IMR-90 (cell line): ENCODE data around the gene GYG2. TPM values are rescaled to one million over a fixed set of nuclear protein-coding genes. Genes with fewer than 3 reads are reported as not detected.

Source experiments
- ATAC-seq: fragments of 200-7000 bp; cut with Tn5 transposase; 2 replicates; pipeline ENCODE4 v1.9.1; 2020; ENCODE audit warnings: low read depth, mild to moderate bottlenecking, moderate library complexity
- BruUV-seq: library from RNA; stranded (reverse); fragments of 400-500 nt; replicated peaks from 2 replicates; lab custom pipeline; 2021; lab: Mats Ljungman, UMichigan
- CTCF ChIA-PET: fragments of 300-600 bp; formaldehyde crosslinking; extraction: SDS; loops from one replicate; lab custom pipeline; 2021; ENCODE audit warnings: antibody characterized with exemption; lab: Yijun Ruan, JAX
- POLR2A ChIA-PET: fragments of 300-600 bp; sonication (Branson Sonifier 250); formaldehyde crosslinking; loops from one replicate; lab custom pipeline; 2022; ENCODE audit warnings: antibody characterized with exemption; ENCODE audit not compliant: unreplicated experiment; lab: Charles Lee
- DNase-seq: peaks from one replicate; pipeline ENCODE4 v3.0.0; 2013
- H2AFZ ChIP-seq: replicated peaks from 2 replicates; pipeline ENCODE3; 2013; ENCODE audit warnings: low read length, mild to moderate bottlenecking; ENCODE audit not compliant: poor library complexity
- H2AK5ac ChIP-seq: 2 replicates; pipeline ENCODE4 v1.6.1; 2013; ENCODE audit warnings: low read depth, low read length, inconsistent platforms
- H2AK9ac ChIP-seq: replicated peaks from 2 replicates; pipeline ENCODE3; 2013; ENCODE audit warnings: mild to moderate bottlenecking, low read depth, low read length, moderate library complexity; ENCODE audit not compliant: poor library complexity
- H2BK120ac ChIP-seq: 2 replicates; pipeline ENCODE4 v1.6.1; 2013; ENCODE audit warnings: low read depth, low read length, inconsistent platforms
- H2BK15ac ChIP-seq: 3 replicates; pipeline ENCODE4 v1.6.1; 2013; ENCODE audit warnings: low read depth, low read length, inconsistent platforms
- H2BK20ac ChIP-seq: 2 replicates; pipeline ENCODE4 v1.6.1; 2013; ENCODE audit warnings: low read depth, mild to moderate bottlenecking, inconsistent platforms, low read length, moderate library complexity
- H2BK5ac ChIP-seq: 2 replicates; pipeline ENCODE4 v1.6.1; 2013; ENCODE audit warnings: mild to moderate bottlenecking, low read depth, low read length, inconsistent platforms; ENCODE audit not compliant: poor library complexity, severe bottlenecking
- H3K14ac ChIP-seq: replicated peaks from 2 replicates; pipeline ENCODE4 v1.6.1; 2013; ENCODE audit warnings: low read depth, low read length, inconsistent platforms
- H3K18ac ChIP-seq: 2 replicates; pipeline ENCODE4 v1.6.1; 2013; ENCODE audit warnings: low read depth, low read length, control low read depth
- H3K23ac ChIP-seq: 2 replicates; pipeline ENCODE4 v1.6.1; 2013; ENCODE audit warnings: low read depth, low read length, inconsistent platforms
- H3K27ac ChIP-seq: 2 replicates; pipeline ENCODE4 v1.5.1; 2013; ENCODE audit warnings: mild to moderate bottlenecking, control low read depth, low read length; ENCODE audit not compliant: insufficient read depth
- H3K27me3 ChIP-seq: 2 replicates; pipeline ENCODE4 v1.6.1; 2013; ENCODE audit warnings: low read length; ENCODE audit not compliant: control insufficient read depth, insufficient read depth
- H3K36me3 ChIP-seq: 2 replicates; pipeline ENCODE4 v1.6.1; 2013; ENCODE audit warnings: low read length, mixed read lengths; ENCODE audit not compliant: control insufficient read depth, insufficient read depth
- H3K4ac ChIP-seq: 2 replicates; pipeline ENCODE4 v1.6.1; 2013; ENCODE audit warnings: low read depth, low read length, inconsistent platforms
- H3K4me1 ChIP-seq: 2 replicates; pipeline ENCODE4 v1.6.1; 2013; ENCODE audit warnings: low read length, mixed read lengths; ENCODE audit not compliant: control insufficient read depth, insufficient read depth
- H3K4me2 ChIP-seq: 2 replicates; pipeline ENCODE4 v1.6.1; 2013; ENCODE audit warnings: low read depth, mild to moderate bottlenecking, control low read depth, low read length, moderate library complexity
- H3K4me3 ChIP-seq: 2 replicates; pipeline ENCODE4 v1.5.1; 2013; ENCODE audit warnings: low read depth, mild to moderate bottlenecking, control low read depth, low read length, moderate library complexity; ENCODE audit not compliant: insufficient read depth
- H3K56ac ChIP-seq: 2 replicates; pipeline ENCODE4 v1.6.1; 2013; ENCODE audit warnings: low read length, inconsistent platforms; ENCODE audit not compliant: insufficient read depth; ENCODE audit errors: extremely low read depth
- H3K79me1 ChIP-seq, 2 experiments: 2 replicates each; pipeline ENCODE4 v1.6.1; 2013; ENCODE audit warnings: low read length in 2 of 2, inconsistent platforms in 1 of 2, low read depth in 1 of 2
- H3K9ac ChIP-seq: 2 replicates; pipeline ENCODE4 v1.6.1; 2013; ENCODE audit warnings: low read depth, low read length, control low read depth
- H3K9me1 ChIP-seq: 2 replicates; pipeline ENCODE4 v1.6.1; 2013; ENCODE audit warnings: low read length, inconsistent platforms; ENCODE audit not compliant: insufficient read depth
- H3K9me3 ChIP-seq: 2 replicates; pipeline ENCODE4 v1.6.1; 2013; ENCODE audit warnings: low read length; ENCODE audit not compliant: control insufficient read depth, insufficient read depth
- H4K20me1 ChIP-seq: 2 replicates; pipeline ENCODE4 v1.6.1; 2013; ENCODE audit warnings: low read length, inconsistent platforms; ENCODE audit not compliant: insufficient read depth
- H4K5ac ChIP-seq: 2 replicates; pipeline ENCODE4 v1.6.1; 2013; ENCODE audit warnings: mild to moderate bottlenecking, low read depth, low read length, control low read depth
- H4K8ac ChIP-seq, 2 experiments: 2 replicates each; pipeline ENCODE4 v1.6.1; 2013; ENCODE audit warnings: low read depth in 2 of 2, low read length in 2 of 2, control low read depth in 1 of 2, inconsistent platforms in 1 of 2
- H4K91ac ChIP-seq: 2 replicates; pipeline ENCODE4 v1.6.1; 2013; ENCODE audit warnings: low read depth, low read length, inconsistent platforms; ENCODE audit not compliant: insufficient read depth
- BHLHE40 ChIP-seq: fragments of 150-350 bp; IDR thresholded peaks from 2 replicates; pipeline ENCODE4 v1.6.1; 2016; ENCODE audit warnings: mild to moderate bottlenecking, low read depth, low read length
- CEBPB ChIP-seq: IDR thresholded peaks from 2 replicates; pipeline ENCODE4 v1.6.1; 2012; ENCODE audit warnings: low read depth, low read length, improper control_type of control experiment
- CHD1 ChIP-seq: IDR thresholded peaks from 2 replicates; pipeline ENCODE4 v1.6.1; 2012; ENCODE audit warnings: low read depth, low read length, improper control_type of control experiment
- ELK1 ChIP-seq: fragments of 150-350 bp; IDR thresholded peaks from 2 replicates; pipeline ENCODE4 v1.6.1; 2016; ENCODE audit warnings: low read depth, mild to moderate bottlenecking, low read length, moderate library complexity, borderline replicate concordance
- FOS ChIP-seq: fragments of 150-350 bp; IDR thresholded peaks from 2 replicates; pipeline ENCODE4 v1.6.1; 2016; ENCODE audit warnings: low read depth, low read length
- MAFK ChIP-seq: IDR thresholded peaks from 2 replicates; pipeline ENCODE4 v1.6.1; 2012; ENCODE audit warnings: low read depth, low read length, improper control_type of control experiment
- MAZ ChIP-seq: IDR thresholded peaks from 2 replicates; pipeline ENCODE4 v1.6.1; 2012; ENCODE audit warnings: low read depth, mild to moderate bottlenecking, low read length, improper control_type of control experiment, moderate library complexity, borderline replicate concordance
- MXI1 ChIP-seq: IDR thresholded peaks from 2 replicates; pipeline ENCODE4 v1.6.1; 2012; ENCODE audit warnings: low read depth, mild to moderate bottlenecking, low read length, moderate library complexity, borderline replicate concordance
- NFE2L2 ChIP-seq: fragments of 150-350 bp; IDR thresholded peaks from 2 replicates; pipeline ENCODE4 v1.6.1; 2016; ENCODE audit warnings: low read depth, mild to moderate bottlenecking, low read length
- POLR2A ChIP-seq: IDR thresholded peaks from 2 replicates; pipeline ENCODE4 v1.6.1; 2012; ENCODE audit warnings: mild to moderate bottlenecking, low read depth, low read length
- RAD21 ChIP-seq: IDR thresholded peaks from 2 replicates; pipeline ENCODE4 v1.6.1; 2012; ENCODE audit warnings: low read length, improper control_type of control experiment
- RCOR1 ChIP-seq: IDR thresholded peaks from 2 replicates; pipeline ENCODE4 v1.6.1; 2012; ENCODE audit warnings: mild to moderate bottlenecking, low read length, improper control_type of control experiment; ENCODE audit not compliant: insufficient replicate concordance
- RFX5 ChIP-seq: IDR thresholded peaks from 2 replicates; pipeline ENCODE4 v1.8.0; 2012; ENCODE audit warnings: low read depth, mild to moderate bottlenecking, low read length, moderate library complexity
- SMC3 ChIP-seq: fragments of 150-350 bp; IDR thresholded peaks from 2 replicates; pipeline ENCODE4 v1.6.1; 2016; ENCODE audit warnings: low read depth, mild to moderate bottlenecking, antibody characterized with exemption, low read length, moderate library complexity
- WGBS, 2 experiments: methylation state at CpG; one replicate each; pipeline versions ENCODE4 v1.1.5 to v1.1.7; 2013; ENCODE audit warnings: missing lambda C conversion rate in 2 of 2; ENCODE audit not compliant: insufficient read length in 1 of 2; ENCODE audit errors: extremely low coverage in 2 of 2; 5-methylcytosine and 5-hydroxymethylcytosine counted together
- dilution Hi-C: fragments of 300-500 bp; cut with HindIII; formaldehyde crosslinking; loops from one replicate; pipeline ENCODE4 v1.14.3; 2018; ENCODE audit warnings: low sequenced_read_pairs; ENCODE audit not compliant: unreplicated experiment
- in situ Hi-C: fragments of 300-500 bp; cut with MboI; formaldehyde crosslinking; loops from 3 replicates; pipeline ENCODE4 v1.14.3; 2019; ENCODE audit warnings: low sequenced_read_pairs, inconsistent platforms, mixed read lengths
- intact Hi-C: fragments of 100-400 bp; cut with micrococcal nuclease; formaldehyde crosslinking; loops from 2 replicates; pipeline ENCODE4 v1.10.0; 2022
- polyA plus RNA-seq, 3 experiments: library from polyadenylated mRNA; depleted of rRNA; stranded (reverse); fragments of >200 nt; gene quantifications; 2 replicates each; pipeline ENCODE4 v1.2.3, GENCODE V29; 2012; ENCODE audit warnings: low replicate concordance in 1 of 3
- total RNA-seq: library from RNA; depleted of rRNA; stranded (reverse); fragments of >200 nt; gene quantifications from 2 replicates; pipeline ENCODE4 v1.2.3, GENCODE V29; 2012
- TF ChIP-seq, protein P1 (sequence below): fragments of 150-350 bp; IDR thresholded peaks from 2 replicates; pipeline ENCODE4 v1.6.1; 2017; ENCODE audit warnings: mild to moderate bottlenecking, antibody characterized with exemption, low read length, low read depth
- TF ChIP-seq, protein P2 (sequence below): conservative IDR thresholded peaks from 2 replicates; pipeline ENCODE4 v1.5.1; 2012; ENCODE audit warnings: mild to moderate bottlenecking, low read depth, low read length, improper control_type of control experiment

GYG2 gene
- total and polyA plus RNA-seq, 2 of the 4 experiments (the other 2 are of a cell fraction), result 9.6 to 13.1 TPM

- Histone ChIP-seq H4K5ac (no peak overlapping the region), H2BK20ac (no peak overlapping the region), H3K4me1 (no peaks in the 10 kb centered on the region), H4K20me1 (no peaks in the 10 kb centered on the region), H3K27me3 (no peaks in the 10 kb centered on the region), H2BK120ac (no peak overlapping the region), H3K9me3 (peaks cover 14% of the 10 kb centered on the region), H3K14ac (no peak overlapping the region), H3K4me3 (no peak overlapping the region), H3K79me1 (no peaks in the 10 kb centered on the region), H3K9me1 (no peaks in the 10 kb centered on the region), H3K27ac (no peak overlapping the region), H4K8ac (no peak overlapping the region), H3K23ac (no peak overlapping the region), H4K91ac (no peak overlapping the region), H2AK9ac (no peak overlapping the region), H3K56ac (no peak overlapping the region), H3K4ac (no peak overlapping the region), H3K4me2 (no peak overlapping the region), H3K18ac (no peak overlapping the region), H2AFZ (no peak overlapping the region), H2BK15ac (no peak overlapping the region), H3K36me3 (peaks cover 4% of the 10 kb centered on the region; the same call in 1 of the 2 replicates), H3K9ac (no peak overlapping the region), H2AK5ac (no peak overlapping the region), H2BK5ac (no peak overlapping the region)
- intact Hi-C loops, result no loop called here
- ATAC-seq (no peak), DNase-seq (no peak)
- WGBS, 2 experiments, result 50 to 100% methylated on average over 2 of the region's 2 CpGs
- in situ Hi-C loops, result no loop called here
- CTCF ChIA-PET, result no interaction called here
- BruUV-seq, result no TSS peak
- dilution Hi-C loops, result no loop called here
- POLR2A ChIA-PET, result no interaction called here
- no peak for TF ChIP-seq RFX5
- no peak for TF ChIP-seq NFE2L2
- TF ChIP-seq FOS, result no peak
- TF ChIP-seq RCOR1, result no peak
- no peak for TF ChIP-seq SMC3
- TF ChIP-seq MAFK, result no peak
- no peak for TF ChIP-seq CHD1
- no peak for TF ChIP-seq RAD21
- TF ChIP-seq, protein P1, sequence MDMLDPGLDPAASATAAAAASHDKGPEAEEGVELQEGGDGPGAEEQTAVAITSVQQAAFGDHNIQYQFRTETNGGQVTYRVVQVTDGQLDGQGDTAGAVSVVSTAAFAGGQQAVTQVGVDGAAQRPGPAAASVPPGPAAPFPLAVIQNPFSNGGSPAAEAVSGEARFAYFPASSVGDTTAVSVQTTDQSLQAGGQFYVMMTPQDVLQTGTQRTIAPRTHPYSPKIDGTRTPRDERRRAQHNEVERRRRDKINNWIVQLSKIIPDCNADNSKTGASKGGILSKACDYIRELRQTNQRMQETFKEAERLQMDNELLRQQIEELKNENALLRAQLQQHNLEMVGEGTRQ, result no peak
- no peak for TF ChIP-seq MAZ
- no peak for TF ChIP-seq CEBPB
- TF ChIP-seq, protein P2, sequence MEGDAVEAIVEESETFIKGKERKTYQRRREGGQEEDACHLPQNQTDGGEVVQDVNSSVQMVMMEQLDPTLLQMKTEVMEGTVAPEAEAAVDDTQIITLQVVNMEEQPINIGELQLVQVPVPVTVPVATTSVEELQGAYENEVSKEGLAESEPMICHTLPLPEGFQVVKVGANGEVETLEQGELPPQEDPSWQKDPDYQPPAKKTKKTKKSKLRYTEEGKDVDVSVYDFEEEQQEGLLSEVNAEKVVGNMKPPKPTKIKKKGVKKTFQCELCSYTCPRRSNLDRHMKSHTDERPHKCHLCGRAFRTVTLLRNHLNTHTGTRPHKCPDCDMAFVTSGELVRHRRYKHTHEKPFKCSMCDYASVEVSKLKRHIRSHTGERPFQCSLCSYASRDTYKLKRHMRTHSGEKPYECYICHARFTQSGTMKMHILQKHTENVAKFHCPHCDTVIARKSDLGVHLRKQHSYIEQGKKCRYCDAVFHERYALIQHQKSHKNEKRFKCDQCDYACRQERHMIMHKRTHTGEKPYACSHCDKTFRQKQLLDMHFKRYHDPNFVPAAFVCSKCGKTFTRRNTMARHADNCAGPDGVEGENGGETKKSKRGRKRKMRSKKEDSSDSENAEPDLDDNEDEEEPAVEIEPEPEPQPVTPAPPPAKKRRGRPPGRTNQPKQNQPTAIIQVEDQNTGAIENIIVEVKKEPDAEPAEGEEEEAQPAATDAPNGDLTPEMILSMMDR, result no peak
- no peak for TF ChIP-seq ELK1
- TF ChIP-seq BHLHE40, result no peak
- TF ChIP-seq MXI1, result no peak
- no peak for TF ChIP-seq POLR2A
Observed at GRCh38 chrX:2908125-2908685, 79.5 kb downstream of the GYG2 start.
